T1000 (cell line): ENCODE measurements around the gene IRF4.
"Not testable (repeated sequence)": the region's sequence is repeated elsewhere in the genome, so short reads cannot be mapped to it uniquely, and the experiment has no call there.

Experiments used
- DNase-seq: peaks from one replicate; lab custom pipeline; 2025; ENCODE audit warnings: mixed read lengths; lab: John Stamatoyannopoulos, UW

IRF4 gene

DNA sequence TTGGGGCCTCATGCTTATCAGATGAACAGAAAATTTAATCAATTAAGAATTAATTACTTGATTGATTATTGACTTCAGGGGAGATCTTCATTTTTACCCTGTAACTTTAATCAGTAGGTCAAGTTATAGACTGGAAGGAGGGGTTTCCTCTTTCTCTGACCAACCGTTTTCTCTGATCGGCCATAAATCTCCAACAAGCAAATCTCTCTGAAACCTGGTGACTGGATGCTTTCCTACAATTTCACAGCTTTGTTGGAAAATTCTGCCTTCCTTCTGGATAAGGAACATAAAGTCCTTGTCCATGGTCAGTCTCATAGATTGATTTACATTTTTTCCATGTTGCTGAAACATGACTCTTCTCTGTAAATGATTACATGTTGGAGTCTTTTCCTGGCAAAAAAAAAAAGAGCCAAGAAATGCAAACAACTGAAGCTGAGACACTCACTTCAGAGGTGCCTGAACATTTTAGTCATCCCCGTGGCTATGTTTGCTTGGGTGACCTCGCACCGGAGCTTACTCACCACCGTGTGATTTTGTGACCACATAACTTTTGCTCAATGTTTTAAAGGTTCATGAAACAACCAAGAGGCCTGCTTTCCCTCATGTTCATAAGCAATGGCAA lies 31.0 kb downstream of the IRF4 start:
- peak; percentile 4 for DNase-seq

- DNase-seq: no peak
Measured at GRCh38 chr6:423055-423798, 31.7 kb downstream of the IRF4 start.

GRCh38 chr6:423799-424345 lies 32.3 kb downstream of the IRF4 start:
- DNase-seq: no peak

GRCh38 chr6:424741-425417 lies 33.3 kb downstream of the IRF4 start:
- DNase-seq: no peak

- DNase-seq: not testable (repeated sequence)
Measured at GRCh38 chr6:425418-425788, 33.9 kb downstream of the IRF4 start.

GRCh38 chr6:426198-426738 lies 34.7 kb downstream of the IRF4 start:
- not testable (repeated sequence) for DNase-seq

GRCh38 chr6:428047-428603 lies 36.6 kb downstream of the IRF4 start:
- no peak for DNase-seq

DNA sequence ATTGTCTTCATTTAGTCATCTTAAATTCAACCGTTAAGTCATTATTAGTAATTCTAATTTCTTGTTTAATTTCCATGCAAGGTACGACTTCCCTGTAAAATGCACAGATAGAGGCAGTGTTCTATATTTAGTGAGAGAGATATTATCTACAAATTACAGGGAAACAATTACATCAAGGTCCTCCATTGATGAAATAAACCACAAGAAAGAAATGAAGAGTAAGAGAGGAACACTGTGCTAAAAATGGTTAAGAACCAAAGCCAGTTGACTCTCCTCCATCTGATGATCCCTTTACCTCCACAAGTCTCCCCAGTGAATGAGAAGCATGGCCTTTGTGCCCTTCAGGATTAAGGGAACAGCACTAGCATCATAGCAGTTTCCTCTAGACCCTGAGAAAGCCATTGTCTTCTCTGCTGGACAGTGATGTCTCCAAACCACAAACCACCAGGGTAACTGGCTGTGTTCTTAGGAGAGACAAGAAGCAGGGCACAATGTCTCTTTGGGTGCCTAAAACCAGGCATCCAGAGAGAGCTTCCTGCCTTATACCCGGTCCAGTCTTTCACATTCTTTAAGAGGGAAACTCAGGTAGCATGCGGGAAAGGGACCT lies 38.1 kb downstream of the IRF4 start:
- DNase-seq: no peak

GRCh38 chr6:431504-431903 lies 40.0 kb downstream of the IRF4 start:
- no peak for DNase-seq

- no peak for DNase-seq
Measured at GRCh38 chr6:431986-432385, 40.4 kb downstream of the IRF4 start.

DNA sequence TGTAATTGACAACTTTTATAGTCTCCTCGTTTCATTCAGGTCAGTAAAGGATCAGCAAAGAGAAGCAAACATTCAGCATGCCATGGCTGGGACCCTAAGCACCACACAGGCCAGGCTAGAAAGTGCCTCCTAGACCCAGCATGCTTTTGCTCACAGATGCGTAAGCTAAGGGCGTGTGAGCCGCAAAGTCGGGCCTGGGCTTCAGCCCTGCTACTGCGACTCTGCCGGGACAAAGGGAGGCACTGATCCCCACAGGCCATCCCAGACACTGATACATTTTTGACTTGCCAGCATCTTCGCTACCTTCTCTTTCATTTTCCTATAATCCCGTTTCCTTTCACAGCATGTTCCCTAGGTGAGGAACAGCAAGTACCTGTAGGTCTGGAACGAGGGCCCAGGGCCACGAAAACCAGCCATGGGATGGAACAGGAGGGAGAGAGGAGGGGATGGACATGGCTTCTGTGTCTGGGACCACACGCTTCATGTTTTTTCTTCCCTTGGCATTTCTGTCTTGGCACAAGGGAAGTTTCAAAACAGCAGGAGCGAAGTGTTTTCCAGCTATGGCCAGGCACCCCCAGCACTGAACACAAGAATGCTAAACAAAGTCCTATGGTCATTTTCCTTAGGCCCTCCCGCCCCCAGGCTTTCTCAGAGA lies 42.6 kb downstream of the IRF4 start:
- no peak for DNase-seq

GRCh38 chr6:435441-436307 lies 44.1 kb downstream of the IRF4 start:
- no peak for DNase-seq

DNA sequence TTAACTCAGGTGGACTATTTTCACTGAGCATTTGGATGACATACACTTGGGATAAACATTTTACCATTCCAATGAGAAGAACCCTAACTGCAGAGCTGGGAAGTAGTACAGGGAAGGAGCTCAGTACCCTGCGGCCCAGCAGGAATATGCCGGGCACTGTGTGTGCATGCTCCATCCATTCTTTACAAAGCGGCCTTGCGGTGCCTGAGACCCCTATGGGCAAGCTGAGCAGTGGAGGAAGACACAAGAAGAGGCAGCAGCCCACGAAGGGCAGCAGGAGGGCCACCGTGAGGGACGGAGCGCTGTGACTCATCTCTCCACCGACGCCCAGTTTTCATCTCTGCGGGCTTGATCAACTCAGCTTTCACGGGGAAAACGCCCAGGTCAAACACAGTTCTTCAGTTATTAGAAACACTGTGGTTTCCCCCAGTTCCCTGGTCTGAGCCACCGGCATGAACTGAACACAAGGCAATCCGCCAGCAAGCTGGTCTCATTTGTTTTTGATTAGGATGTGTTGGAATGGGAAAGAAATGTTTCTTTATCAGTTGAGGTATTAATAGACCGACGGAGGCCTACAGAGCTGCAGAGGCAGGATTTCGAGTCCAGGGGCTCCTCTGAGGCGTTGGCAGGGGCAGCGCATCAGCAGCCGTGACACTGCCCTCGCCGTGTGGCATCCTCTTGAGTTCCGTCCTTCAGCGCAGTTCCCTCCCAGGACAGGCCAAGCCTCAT lies 44.9 kb downstream of the IRF4 start:
- no peak for DNase-seq

DNA sequence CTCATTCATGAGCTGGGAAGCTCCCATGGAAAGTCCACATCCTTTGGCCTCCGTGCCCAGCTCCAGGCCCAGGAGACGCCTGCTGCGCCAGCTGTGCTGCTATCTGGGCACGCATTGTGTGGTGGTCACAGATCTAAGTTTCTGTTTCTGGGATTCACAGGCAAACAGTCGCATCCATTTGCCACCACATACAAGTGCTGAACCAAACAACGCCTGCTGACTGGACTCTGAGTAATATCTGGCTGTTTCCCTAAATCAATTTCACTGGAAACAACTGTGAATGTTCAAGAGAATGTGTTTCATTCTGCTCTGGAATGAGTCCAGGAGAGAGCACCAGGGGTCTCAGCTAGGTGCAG lies 45.5 kb downstream of the IRF4 start:
- DNase-seq: no peak

GRCh38 chr6:438634-439170 lies 47.1 kb downstream of the IRF4 start:
- no peak for DNase-seq

DNA sequence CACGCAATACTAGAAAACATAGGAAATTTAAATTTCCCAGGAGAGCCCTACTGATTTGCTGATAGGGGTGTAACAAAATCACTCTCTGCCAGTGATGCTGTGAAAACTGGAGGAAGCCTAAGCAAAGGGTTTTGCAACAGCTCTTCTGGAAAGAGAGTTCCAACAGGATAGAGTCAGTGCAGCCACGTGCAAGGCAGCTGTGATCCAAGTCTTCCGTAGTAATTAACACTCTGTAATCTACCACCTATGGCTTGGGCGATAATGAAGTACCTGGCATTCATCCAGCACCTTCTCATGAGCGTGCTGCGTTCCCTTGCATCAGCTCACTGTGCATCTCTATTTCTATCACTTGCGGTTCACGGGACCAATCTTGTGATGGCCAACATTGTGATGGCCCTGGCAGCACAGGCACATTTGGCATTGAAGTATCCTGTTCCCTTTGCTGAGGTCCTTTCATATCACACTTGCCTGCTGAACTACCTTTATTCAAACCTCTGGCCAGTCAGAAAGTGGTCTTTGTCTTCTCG lies 48.2 kb downstream of the IRF4 start:
- DNase-seq: no peak

DNA sequence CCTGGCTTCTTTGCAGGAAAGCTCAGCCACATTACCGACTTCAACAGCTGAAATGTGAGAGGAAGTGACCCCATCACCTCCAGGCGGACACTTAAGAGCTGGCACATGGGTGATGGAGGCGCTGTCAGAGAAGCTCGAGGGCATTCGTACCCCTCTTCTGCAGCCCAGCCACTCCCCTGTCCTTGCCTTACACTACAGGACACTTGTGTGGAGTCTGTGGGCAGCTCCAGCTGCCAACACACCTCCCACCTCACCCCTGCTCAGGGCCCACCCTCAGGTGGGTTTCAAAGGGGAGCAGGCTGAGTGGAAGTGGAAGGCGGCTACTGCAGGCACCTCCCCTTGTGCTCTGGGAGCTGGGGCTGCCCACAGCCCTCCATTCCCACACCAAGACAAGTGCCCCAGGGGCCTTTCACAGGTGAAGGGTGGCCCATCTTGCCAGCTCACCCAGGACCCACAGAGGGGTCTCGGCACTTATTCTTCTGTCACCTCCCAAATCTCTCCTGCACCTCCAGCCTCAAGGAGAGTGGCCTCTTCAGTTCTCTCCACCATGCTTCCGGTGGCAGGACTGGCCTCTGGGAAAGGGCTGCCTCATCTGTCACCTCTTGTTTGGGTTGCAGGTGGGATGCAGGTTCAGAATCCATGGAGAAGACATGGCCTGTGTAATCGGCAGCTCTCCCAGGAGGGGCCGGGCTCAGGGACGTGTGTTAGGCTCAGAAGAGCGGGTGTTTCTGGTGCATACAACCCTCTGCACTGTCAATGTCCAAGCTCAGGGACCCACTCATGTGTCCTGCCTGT lies 49.8 kb downstream of the IRF4 start:
- DNase-seq: no peak

DNA sequence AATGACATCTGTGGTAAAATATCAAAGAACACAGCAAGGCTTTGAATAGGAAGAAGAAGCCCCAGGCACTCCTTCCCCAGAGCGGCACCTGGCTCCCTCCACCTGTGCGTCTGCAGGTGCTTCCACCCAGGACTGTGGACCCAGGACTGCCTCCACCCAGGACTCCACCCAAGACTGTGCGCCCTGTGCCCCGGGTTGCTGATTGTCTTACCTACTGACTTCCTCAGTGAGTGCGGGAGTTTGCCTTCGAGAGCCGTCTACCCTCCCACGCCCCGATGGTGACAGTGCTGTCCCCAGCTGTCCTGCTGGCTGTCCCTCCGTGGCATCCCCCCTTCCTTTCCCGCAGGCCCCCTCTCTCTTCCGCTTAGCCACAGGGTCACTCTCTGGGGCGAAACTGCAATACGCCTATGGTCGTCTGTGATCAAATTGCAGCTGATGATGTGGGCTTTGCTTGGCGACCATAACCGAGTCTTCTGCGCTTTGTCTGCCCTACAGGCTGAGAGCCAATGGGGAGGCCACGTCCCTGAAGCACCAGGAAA lies 52.1 kb downstream of the IRF4 start:
- DNase-seq: no peak
